GM12891 (cell line): ENCODE data around the gene LUZP1.

ENCODE experiments used
- PAX5 ChIP-seq: IDR thresholded peaks from 2 replicates; pipeline ENCODE4 v1.6.1; 2011; ENCODE audit warnings: low read length, moderate library complexity, mild to moderate bottlenecking; ENCODE audit not compliant: insufficient read depth, severe bottlenecking
- POLR2A ChIP-seq: IDR thresholded peaks from 2 replicates; pipeline ENCODE4 v1.6.1; 2011; ENCODE audit warnings: low read depth, low read length, control low read depth
- POLR2AphosphoS5 ChIP-seq: IDR thresholded peaks from 2 replicates; pipeline ENCODE4 v1.6.1; 2011; ENCODE audit warnings: low read depth, low read length, control low read depth
- POU2F2 ChIP-seq: IDR thresholded peaks from 2 replicates; pipeline ENCODE4 v1.6.1; 2011; ENCODE audit warnings: low read depth, mild to moderate bottlenecking, control low read depth, low read length, moderate library complexity
- SPI1 ChIP-seq: IDR thresholded peaks from 2 replicates; pipeline ENCODE4 v1.6.1; 2011; ENCODE audit warnings: low read depth, low read length, control low read depth
- TAF1 ChIP-seq: IDR thresholded peaks from 2 replicates; pipeline ENCODE4 v1.6.1; 2011; ENCODE audit warnings: low read depth, low read length, control low read depth

DNA sequence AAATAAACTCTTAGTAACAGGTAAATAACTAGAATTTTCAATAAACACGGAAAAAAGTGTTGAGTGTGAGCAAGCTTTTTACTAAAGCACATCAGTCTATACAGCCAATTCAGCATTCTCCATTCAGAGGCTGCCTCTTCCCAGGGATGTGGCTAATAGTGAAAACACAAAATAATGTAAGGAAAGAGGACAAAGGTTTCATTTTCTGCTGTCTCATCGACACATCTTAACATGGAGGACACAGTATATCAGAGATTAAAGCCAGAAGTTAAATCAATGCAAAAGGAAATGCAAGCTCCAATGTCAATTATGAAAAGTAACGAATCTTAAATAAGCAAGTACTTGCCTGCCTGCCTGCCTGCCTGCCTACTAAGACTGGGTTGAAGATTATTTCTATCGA is 43.2 kb downstream of the LUZP1 start:
- no peak for TF ChIP-seq POLR2A
- no peak for TF ChIP-seq TAF1
- no peak for TF ChIP-seq POLR2AphosphoS5
- TF ChIP-seq SPI1: no peak
- TF ChIP-seq POU2F2: no peak
- TF ChIP-seq PAX5: no peak
